ENCODE measurements around the gene OR10G3.
A peak's percentile ranks its signal among the peaks of the same experiment; 100 is the strongest.
"Not testable (repeated sequence)": the region's sequence is repeated elsewhere in the genome, so short reads cannot be mapped to it uniquely, and the experiment has no call there.

The OR10G3 gene

GRCh38 chr14:21579976-21580375 is at the start of gene OR10G3:
Gene OR10G3 (minus strand): TSS chr14:21580076. CDS start chr14:21570744, 9,332 bp downstream.
- DNase-seq (ENCODE audit: low read depth): no peak

- no peak for DNase-seq (ENCODE audit: low read depth)
These were observed 46.8 kb upstream of the OR10G3 start for GRCh38 chr14:21626491-21627230.

GRCh38 chr14:21617614-21618013 is 37.7 kb upstream of the OR10G3 start:
- no peak for DNase-seq (ENCODE audit: low read depth)

- DNase-seq (ENCODE audit: low read depth): no peak
These were observed 34.4 kb upstream of the OR10G3 start for GRCh38 chr14:21614240-21614639.

GRCh38 chr14:21612324-21612723 is 32.4 kb upstream of the OR10G3 start:
- DNase-seq (ENCODE audit: low read depth): no peak

GRCh38 chr14:21602181-21602580 is 22.3 kb upstream of the OR10G3 start:
- DNase-seq (ENCODE audit: low read depth): not testable (repeated sequence)

GRCh38 chr14:21589317-21589716 is 9.4 kb upstream of the OR10G3 start:
- no peak for DNase-seq (ENCODE audit: low read depth)

- DNase-seq (ENCODE audit: low read depth): no peak
These were observed 4.2 kb downstream of the OR10G3 start for GRCh38 chr14:21575661-21576060.

GRCh38 chr14:21572604-21573003 is 7.3 kb downstream of the OR10G3 start:
- no peak for DNase-seq (ENCODE audit: low read depth)

- DNase-seq (ENCODE audit: low read depth): no peak
These were observed 21.1 kb downstream of the OR10G3 start for GRCh38 chr14:21558703-21559170.

GRCh38 chr14:21557084-21557901 is 22.6 kb downstream of the OR10G3 start:
- DNase-seq (ENCODE audit: low read depth): peak; percentile 46

- no peak for DNase-seq (ENCODE audit: low read depth)
These were observed 23.3 kb downstream of the OR10G3 start for GRCh38 chr14:21556378-21557083.

GRCh38 chr14:21553266-21553665 is 26.6 kb downstream of the OR10G3 start:
- no peak for DNase-seq (ENCODE audit: low read depth)

GRCh38 chr14:21544588-21544987 is 35.3 kb downstream of the OR10G3 start:
- not testable (repeated sequence) for DNase-seq (ENCODE audit: low read depth)

- DNase-seq (ENCODE audit: low read depth): no peak
These were observed 35.9 kb downstream of the OR10G3 start for GRCh38 chr14:21543963-21544362.

GRCh38 chr14:21543521-21543960 is 36.3 kb downstream of the OR10G3 start:
- DNase-seq (ENCODE audit: low read depth): no peak

- no peak for DNase-seq (ENCODE audit: low read depth)
These were observed 38.3 kb downstream of the OR10G3 start for GRCh38 chr14:21541413-21542074.

GRCh38 chr14:21539189-21539940 is 40.5 kb downstream of the OR10G3 start:
- DNase-seq (ENCODE audit: low read depth): no peak

GRCh38 chr14:21537090-21537424 is 42.8 kb downstream of the OR10G3 start:
- no peak for DNase-seq (ENCODE audit: low read depth)

GRCh38 chr14:21536418-21537089 is 43.3 kb downstream of the OR10G3 start:
- DNase-seq (ENCODE audit: low read depth): no peak

Measured in activated T-cell treated with anti-CD3 and anti-CD28 coated beads for 48 hours (primary cell).